T-helper 2 cell treated with Interferon-gamma antibody and Interleukin-4, amounts not matched to agents 100 ng/mL and 5 ng/mL, for 36 hours (primary cell): ENCODE measurements around the gene BSND. TPM values are rescaled to one million over a fixed set of nuclear protein-coding genes. Genes with fewer than 3 reads are reported as not detected.

Experiments
- intact Hi-C: fragments of 100-400 bp; cut with micrococcal nuclease; formaldehyde crosslinking; loops from one replicate; pipeline ENCODE4 v1.15.1; 2023
- total RNA-seq: library from RNA; stranded (reverse); gene quantifications from 2 replicates; pipeline ENCODE4 v1.2.3, GENCODE V29; 2022

Gene BSND
- total RNA-seq, 1 donor from 2014 or later: not detected

DNA sequence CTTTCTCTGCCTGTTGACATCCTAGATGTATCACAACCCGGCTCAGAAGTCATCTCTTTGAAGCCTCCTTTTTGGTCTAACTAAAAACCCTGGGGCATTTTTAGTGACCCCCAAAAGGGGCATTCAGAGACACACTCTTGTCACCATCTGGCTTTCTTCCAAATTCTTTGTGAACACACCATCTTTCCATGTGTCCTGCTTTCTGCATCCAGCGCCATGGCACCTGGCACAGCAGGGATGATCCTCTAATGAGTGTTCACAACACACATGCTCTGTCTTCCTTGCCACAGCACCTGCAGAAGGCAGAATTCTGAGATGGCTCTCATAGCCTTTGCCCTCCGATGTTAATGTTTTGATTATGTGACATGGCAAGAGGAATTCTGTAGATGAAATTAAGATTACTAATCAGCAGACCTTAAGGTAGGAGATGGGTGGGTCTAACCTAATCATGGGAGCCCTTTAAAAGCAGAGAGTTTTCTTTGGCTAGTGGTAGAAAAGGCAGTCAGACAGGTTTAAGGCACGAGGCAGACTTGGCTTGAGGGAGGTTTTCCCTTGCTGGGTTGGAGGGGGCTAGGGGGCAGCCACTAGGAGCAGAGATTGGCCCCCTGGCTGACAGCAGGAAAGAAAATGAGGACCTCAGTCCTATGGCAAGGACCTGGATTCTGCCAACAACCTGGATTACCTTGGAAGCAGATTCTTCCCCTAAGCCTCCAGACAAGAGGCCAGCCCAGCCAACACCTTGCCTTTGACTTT, 23.2 kb upstream of the BSND start:
- intact Hi-C loops: no loop called here

DNA sequence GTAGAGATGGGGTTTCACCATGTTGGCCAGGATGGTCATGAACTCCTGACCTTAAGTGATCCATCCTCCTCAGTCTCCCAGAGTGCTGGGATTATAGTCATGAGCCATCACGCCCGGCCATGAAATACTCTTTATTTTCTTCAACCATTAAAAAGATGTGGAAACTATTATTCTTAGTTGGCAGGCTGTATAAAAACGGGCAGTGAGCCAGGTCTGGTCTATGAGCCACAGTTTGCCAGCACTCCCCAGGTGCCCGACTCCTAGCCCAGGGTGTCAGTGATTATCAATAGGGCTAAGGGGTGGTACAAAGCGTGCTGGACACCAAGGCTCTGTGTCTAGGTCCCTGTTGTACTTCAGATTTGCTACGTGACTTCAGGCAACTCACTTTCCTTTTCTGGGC, 22.0 kb upstream of the BSND start:
- intact Hi-C loops: no loop called here

DNA sequence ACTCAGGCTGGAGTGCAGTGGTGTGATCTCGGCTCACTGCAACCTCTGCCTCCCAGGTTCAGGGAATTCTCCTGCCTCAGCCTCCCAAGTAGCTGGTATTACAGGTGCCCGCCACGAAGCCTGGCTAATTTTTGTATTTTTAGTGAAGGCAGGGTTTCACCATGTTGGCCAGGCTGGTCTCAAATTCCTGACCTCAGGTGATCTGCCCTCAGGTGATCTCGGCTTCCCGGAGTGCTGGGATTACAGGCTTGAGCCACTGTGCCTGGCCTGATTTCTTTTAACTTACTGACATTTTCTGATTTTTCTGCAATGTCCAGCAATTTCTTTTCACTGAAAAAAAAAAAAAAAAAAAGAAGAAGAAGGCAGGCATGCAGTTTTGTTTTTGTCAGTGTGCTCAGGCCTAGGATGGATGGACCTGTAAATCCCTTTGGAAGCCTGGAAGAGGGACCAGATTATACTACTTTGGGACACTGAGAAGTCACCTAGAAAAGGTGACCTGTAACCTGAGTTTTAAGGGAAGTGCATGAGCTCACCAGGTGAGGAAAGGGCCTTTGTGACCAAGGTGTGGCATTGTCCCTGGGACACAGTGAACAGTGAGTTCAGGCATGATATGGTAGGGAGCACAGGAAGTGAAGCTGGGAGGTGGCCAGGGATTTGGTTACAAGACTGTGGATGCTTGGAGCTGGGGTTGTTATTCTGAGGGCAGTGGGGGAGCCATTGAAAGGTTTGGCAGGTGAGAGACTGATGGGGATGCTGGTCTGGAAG, 21.0 kb upstream of the BSND start:
- intact Hi-C loops: no loop called here

DNA sequence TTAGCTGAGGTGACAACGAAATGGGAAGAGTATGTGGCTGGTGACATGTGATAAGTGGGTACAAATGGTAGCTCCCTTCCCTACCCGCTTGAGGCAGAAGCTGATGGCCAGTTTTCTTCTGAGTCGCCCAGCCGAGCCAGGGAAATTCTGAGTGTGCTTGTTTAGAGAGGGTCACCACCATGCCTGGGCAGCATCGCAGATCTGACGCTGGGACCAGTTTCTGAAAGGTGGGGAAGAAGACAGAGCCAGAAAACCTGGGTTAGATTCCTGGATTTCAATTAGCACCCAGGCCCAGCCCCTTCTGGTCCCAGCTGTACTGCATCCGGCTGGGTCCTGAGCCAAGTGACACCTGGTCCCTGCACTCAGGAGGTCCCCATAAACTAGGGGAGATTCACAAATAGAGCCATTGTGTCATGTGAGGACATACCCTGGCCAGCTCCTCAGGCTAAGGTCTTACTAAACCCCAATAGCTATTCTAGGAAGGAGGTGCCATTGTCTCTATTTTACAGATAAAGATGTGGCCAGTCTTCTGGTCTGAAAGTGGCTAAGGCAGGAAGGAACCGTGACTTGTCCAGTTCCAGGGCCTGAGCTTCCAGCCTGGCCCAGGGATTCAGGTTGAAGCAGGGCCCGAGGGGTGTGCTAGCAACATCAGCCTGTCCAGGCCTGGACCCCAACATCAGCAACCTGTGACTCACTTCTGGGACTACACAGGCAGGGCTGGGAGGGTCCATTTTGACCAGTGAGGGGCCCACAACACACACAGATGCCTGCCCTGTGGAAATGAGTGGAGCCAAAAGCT, 20.0 kb upstream of the BSND start:
- intact Hi-C loops: no loop called here

DNA sequence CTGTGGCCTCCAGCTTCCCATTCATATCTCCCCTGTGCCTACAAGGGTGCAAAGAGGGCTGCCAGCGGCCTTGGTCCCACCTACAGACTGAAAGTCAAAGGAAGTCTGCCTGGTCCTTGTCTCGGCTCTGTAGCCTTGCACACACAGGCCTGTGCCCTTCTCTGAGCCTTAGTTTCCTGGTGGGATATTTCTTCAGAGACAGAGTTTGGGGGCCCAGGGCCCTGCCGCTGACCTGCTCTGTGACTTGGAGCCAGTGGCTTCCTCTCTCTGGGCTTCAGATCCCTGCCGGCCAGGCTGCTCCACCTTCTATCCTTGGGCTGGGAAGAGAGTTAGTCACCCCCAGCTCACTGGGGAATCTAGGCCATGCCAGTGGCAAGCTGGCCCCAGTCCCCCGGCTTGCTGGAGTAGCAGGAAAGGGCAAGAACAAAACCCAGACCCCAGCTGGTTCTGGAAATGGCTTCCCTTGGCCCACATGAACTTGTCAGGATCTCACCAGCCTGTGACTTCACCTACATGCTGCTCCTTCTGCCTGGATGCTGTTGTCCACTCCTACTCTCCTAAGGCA, 19.3 kb upstream of the BSND start:
- intact Hi-C loops: no loop called here

DNA sequence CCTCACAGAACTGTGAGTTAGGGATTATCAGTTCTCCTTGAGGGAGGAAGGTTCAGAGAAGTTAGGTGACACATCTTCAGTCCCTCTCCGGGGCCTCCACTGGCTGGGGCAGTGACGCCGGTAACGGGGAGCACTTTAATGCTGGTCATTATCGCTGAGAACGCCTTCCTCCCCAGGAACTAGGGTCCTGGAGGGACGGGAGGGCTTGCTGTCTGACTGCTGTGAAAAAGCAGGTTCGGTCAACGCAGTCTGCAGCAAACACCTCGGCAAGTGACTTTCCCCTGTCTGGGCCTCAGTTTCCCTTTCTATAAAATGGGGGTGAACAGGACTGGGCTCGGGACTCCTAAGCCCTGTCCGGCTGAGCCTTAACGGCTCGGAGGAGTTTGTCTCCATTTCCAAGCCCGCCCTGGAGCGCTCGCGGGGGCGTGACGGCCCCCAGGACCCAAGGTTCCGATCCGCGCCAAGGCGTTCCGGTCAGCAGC, 18.6 kb upstream of the BSND start:
- intact Hi-C loops: no loop called here

DNA sequence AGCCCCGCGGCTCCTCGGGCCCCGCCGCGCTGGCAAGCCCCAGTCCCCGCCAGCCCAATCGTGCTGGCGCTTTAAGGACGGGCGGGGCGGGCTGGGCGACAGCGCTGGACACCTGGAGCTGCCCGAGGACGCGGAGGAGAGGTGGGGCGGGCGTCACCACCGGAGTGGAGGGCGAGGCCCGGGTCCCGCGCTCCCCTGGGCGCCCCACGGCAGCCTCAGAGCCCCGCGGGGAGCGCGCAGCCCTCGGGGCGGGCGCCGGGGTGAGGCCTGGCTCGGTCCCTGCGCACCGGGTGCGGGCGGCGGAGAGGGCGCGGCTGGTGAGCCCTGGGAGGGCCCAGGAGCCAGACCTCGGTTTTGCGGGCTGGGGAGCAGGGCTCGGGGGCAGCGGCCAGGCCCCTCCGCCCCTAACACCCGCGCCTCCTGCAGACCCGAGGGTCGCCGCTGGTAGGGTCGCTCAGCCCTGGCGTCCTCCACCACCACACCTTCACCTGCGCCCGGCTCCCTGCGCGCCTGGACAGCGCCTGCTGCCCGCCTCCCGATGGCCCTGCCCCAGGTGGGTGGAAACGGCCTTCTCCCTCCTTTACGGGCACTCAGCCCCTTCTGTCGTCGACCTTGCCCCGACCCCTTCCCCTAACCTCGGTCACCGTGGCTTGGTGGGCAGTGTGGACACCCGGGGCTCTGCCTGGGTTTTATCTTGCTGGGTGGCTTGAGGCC, 18.0 kb upstream of the BSND start, which contains the start of gene TMEM61:
TMEM61 (plus strand) TSS at position 101 of the 714 bp plus-strand sequence; CDS start at position 539, 438 bp downstream.
- intact Hi-C loops: no loop called here

DNA sequence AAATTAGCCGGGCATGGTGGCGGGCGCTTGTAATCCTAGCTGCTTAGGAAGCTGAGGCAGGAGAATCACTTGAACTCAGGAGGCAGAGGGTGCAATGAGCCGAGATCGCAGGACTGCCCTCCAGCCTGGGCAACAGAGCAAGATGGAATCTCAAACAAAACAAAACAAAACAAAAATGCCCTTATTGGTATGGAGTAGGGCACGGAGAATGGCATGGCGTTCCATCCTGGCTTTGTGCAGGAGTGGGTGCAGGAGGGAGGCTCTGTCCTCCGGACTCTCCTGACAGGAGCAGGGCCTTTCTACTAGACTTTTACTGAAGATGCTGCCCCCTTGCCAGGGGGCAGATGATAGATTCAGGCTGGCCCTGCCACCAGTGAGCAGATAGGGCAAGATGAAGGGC, 17.3 kb upstream of the BSND start:
- intact Hi-C loops: no loop called here

DNA sequence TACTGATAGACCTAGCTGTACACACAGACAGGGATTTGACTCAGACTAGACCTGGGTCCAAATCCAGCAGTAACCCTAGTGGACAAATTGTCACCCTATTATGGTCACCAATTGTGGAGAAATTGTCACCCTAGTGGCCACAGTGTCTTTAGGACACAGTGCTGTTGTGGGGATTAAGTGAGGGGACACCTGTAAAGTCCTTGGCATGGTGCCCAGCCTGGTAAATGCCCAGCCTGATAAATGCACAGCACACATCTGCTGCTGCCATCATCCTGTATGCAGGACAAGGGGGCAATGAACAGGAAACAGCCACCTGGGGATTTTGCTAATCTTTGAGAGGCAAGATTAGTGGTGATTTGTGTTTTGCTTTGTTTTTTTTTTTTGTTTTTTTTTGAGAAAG, 16.0 kb upstream of the BSND start:
- intact Hi-C loops: no loop called here

DNA sequence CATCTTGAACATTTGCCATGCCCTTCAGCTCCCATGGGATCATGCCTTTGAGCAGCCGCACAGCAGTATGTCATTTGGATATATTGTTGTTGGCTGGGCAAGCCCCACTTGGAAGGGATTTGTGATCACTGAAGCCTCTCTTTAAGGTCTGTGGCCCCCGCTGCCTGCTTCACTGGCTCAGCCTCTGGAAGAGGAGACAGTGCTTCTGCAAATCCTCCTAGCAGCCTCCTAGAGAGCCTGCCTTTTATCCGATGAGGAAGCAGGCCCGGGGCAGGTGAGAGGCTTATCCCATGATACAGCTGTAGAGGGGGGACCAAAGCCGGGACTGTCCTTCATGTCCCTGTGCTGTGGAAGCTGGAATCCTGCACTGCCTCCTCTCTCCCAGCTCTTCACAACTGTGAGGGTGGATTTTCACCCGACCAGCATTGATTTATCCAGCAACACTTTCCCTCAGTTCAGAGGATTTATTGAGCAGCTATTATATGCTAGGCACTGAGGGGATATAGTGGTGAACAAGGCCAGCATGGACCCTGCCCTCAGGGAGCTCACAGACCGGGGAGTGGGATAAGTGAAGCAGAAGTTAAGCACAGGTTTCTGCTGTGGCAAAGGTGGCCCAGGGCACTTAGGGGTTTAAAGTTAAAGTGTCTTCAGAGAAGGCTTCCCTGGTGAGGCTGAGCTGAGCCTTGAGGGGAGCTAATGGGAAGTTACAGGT, 14.4 kb upstream of the BSND start:
- intact Hi-C loops: no loop called here

DNA sequence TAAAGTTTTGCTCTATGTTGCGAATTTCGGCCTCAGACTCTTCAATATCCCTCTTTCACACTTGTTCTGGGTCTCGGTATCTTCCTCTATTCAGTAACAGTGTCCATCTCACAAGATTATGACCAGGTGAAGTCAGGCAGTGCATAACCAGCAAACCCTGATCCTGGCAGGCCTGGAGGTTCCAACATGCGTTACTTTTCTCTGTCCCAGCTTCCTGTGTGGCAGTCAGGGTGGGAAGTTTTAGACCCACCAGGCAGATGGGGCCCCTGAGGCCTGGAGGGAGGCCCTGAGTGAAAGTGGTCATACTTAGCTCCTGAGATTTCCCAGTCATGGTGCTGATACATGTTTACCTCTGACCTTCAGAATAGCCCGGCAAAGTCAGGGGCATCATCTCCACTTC, 13.2 kb upstream of the BSND start:
- intact Hi-C loops: no loop called here

DNA sequence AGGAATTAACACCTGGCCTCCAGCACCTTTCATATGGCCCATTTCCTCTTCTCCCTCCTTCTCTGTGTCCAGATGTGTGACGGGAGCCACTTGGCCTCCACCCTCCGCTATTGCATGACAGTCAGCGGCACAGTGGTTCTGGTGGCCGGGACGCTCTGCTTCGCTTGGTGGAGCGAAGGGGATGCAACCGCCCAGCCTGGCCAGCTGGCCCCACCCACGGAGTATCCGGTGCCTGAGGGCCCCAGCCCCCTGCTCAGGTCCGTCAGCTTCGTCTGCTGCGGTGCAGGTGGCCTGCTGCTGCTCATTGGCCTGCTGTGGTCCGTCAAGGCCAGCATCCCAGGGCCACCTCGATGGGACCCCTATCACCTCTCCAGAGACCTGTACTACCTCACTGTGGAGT, 12.7 kb upstream of the BSND start:
- intact Hi-C loops: no loop called here

DNA sequence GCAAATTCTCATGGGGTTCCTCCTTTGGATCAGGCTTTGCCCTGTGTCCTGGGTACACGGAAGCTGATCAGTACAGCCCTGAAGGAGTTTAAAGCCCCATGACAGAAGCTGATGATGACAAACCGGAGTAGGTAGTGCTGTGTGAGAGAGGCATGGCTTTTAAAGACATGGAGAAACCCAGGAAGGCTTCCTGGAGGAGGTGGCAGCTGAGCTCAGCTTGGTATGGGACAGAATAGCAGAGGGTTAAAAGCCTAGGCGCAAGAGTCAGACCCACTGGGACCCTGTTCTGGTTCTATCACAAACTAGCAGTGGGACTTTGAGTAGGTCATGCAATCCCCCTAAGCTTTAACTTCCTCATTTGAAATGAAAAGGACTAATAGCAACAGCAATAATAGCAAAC, 12.2 kb upstream of the BSND start:
- intact Hi-C loops: no loop called here

DNA sequence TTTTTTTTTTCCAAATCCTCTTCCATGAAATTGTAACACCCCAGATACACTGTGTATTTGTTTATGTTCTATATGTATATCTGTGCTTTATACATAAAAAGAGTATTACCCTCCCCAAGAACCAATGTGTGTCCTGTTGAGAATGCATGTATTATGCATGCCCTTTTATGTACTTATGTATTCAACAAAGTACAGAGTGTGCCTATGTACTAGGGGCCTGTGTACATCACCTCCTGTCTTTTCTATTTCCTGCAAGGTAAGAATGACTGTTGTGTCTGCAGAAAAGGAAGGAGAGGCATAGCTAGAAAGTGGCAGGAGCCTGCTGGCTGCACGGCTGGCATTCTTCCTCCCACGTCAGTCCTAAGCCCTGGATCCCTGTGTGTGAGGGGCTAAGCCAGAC, 11.3 kb upstream of the BSND start:
- intact Hi-C loops: no loop called here

DNA sequence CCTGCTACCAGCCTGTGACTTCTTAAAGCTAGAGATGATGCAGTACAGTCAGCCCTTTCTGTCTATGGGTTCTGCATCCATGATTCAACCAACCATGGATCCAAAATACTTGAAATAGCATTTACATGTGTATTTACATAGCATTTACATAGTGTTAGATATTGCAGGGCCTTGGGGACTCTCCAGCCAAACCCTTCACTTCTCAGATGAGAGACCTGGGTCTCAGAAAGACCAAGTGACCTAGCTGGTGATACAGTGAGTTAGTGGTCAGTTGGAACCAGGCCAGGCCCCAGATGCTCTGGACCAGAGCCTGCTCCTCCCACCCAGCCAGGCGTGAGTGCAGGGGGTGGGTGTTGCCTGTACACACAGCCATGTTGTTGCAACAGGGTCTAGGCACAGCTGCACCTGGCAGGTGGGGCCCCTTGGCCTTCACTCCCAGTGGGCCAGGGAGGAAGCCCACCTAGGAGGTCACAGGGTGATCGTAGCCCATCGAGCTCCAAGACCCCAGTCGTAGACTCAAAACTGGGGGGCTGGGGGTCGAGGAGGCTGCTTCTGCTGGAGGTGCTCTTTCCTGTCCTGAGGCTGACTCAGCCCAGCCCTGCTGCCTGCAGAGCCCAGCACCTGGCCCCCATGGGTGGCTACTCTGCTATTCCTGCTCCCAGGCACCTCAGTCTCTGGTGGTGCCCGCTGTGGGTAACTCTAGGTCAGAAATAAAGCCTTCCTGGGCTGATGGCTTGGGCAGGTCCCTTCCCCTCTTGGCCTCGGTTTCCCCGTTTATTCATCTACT, 10.6 kb upstream of the BSND start:
- intact Hi-C loops: no loop called here

DNA sequence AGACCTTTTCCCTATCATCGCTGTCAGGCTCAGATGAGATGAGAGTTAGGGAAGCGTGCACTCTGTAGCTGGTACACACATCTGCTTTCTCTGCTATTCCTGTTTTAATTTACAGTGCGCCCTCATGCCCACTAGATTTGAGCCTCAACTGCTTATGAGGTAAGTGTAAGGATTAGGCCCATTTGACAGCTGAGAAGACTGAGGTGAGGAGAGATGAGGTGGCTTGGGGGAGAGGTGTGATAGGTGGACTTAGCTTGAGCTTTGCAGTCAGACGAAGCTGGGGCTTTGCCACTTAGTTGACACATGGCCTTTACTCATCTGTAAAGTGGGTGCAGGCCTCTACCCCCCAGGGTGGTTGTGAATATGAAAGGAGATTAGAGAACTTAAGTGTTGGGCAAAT, 9.8 kb upstream of the BSND start:
- intact Hi-C loops: no loop called here

DNA sequence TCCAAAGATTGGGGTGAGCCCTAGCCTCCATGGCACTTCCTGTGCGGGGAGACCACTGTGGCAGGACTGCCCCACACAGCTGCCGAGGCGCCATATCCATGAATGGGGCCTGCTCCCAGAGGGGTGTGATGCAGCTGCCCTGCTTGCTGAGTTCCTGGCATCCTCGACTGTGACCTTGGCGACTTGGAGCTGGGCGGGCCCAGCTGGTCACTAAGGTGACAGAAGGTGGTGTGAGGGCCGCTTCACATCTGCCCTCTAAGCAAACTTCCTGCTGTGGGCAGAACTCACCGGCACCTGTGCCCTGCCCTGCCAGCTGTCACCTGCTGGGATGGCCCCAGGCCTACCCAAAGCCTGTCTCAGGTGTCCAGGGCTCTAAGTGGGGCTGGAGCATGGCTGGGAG, 9.3 kb upstream of the BSND start:
- intact Hi-C loops: no loop called here

DNA sequence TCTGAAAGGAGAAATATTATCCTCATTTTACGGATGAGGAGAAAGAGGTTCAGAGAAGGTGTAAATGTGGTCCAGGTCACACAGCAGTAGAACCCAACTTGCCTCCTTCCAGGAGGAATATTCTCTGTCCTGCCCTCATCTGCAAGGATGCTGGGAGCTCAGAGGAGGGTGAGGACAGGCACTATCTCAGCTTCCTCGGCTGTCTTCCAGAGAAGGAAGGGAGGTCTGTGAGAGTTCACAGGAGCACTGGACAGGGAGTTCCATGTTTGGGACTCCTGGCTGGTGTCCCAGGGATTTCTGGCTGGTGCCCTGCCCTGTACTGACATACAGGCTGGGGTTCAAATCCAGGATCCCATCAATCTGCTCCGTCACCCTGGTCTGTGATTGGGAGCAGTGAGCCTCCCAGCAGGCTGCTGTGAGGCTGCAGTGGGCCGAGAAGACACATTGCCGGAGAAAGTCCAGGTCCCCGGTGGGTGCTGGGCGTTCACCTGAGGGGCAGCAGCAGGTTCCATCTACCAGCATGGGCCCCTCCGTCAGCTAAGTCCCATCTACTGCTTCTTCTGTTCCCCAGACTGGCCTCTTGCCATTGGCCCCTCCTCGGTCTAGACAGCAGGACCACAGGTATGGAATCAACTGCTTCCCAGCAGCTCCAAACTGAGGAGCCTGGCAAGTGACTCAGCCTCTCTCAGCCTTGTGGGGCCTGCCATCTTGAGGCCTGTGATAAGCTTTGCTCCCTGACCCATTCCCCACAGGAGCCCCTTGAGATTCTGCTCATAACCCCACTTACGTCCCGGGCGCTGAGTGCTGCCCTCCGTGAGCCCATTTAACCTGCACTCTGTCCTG, 8.5 kb upstream of the BSND start:
- intact Hi-C loops: no loop called here

DNA sequence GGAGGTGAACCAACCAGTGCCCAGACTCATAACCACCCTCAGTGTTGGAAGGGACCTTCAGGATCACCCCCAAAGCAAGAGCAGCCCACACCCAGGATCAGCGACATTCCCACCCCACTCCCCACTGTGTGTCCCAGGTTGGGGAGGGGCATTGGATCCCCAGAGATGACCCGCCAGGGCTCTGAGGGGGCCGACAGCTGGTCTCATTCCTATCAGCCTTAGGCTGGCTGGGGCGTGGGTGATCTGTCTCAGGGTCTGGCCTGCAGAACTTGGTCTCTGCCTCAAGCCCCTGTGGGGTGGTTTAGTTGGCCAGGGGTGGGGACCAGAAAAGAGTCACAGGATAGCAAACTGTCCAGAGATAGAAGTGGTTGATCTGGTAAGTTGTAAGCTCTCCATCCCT, 7.8 kb upstream of the BSND start:
- intact Hi-C loops: no loop called here
